HG03280 (cell line): ENCODE data around the gene AURKA.
"Not testable (repeated sequence)": the region's sequence is repeated elsewhere in the genome, so short reads cannot be mapped to it uniquely, and the experiment has no call there.

ENCODE experiments used
- ATAC-seq: cut with Tn5 transposase; IDR thresholded peaks from one replicate; pipeline ENCODE4 v1.9.1; 2021; ENCODE audit warnings: mild to moderate bottlenecking, moderate library complexity; ENCODE audit not compliant: unreplicated experiment

Gene AURKA

GRCh38 chr20:56360133-56360907 lies 31.7 kb downstream of the AURKA start:
- ATAC-seq: no peak

GRCh38 chr20:56359212-56360132 lies 32.5 kb downstream of the AURKA start:
- peak; percentile 17 for ATAC-seq

- peak; percentile 96 for ATAC-seq
Observed at GRCh38 chr20:56358600-56359211, 33.3 kb downstream of the AURKA start, which contains the start of gene FAM210B. Gene FAM210B (plus strand): TSS chr20:56358974. CDS start chr20:56359006, 32 bp downstream.

DNA sequence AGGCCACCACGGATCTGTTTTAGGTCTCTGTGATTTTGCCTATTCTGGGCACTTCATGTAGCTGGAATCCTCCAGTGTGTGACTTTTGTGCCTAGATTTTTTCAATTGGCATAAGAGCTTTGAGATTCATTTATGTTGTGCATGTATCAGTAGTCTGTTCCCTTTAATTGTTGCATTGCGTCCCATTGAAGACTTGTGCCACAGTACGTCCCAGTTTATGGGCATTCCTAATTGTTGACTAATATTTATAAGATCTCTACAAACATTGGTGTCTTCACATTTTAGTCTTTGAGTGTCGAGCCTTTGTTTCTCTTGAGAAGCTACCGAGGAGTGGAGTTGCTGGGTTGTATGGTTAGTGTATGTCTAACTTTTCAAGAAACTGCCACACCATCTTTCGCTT lies 33.9 kb downstream of the AURKA start:
- no peak for ATAC-seq

- ATAC-seq: no peak
Observed at GRCh38 chr20:56353356-56353755, 38.7 kb downstream of the AURKA start.

DNA sequence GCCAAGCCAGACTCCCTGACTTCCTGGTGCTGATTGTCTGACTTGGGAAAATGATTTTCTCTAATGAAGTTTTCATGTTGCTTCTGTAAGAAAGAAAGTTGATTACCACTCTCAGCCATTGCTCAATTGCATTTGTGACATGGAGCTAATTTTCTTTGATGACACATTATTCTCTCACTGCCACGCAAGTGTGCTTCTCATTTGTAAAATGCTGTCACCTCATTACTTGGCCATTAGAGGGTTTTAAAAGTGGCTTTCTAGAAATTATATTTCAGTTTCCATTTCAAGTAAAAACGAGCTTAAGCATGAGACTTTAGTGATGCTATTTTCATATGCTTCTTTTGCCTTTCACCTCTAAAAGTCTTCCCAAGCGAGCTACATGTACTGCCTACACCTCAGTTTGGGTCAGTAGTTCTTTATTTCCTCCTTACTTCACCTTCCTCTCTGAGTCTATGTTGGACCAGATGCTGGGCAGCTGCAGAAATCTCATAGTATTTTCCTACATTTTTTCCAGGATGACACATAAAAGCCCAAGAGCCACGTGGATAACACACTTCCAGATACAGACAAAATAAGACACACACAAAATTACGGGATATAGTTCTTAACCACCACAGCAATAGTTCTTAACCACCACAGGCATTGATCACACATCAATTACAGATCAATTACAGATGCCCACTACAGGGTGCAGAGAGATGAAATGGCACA lies 39.5 kb downstream of the AURKA start:
- ATAC-seq: no peak

DNA sequence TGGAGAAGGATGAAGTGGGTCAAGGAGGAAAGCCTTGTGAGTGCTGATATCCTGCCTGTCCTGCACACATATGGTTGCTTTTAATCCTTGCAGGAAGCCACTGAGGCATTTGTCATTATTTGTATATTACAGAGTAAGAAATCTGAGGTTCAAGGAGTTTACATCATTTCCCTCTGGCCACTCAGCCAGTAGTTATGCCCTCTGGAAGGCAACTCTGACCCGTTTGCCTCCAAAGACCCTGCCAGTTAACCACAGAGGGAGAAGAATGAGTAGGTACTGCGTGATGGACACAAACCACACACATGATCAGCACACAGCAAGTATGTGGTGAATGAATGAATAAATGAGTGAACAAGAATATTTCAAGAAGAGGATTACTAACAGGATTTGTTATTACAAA lies 41.2 kb downstream of the AURKA start:
- ATAC-seq: no peak

- no peak for ATAC-seq
Observed at GRCh38 chr20:56348746-56349145, 43.3 kb downstream of the AURKA start.

- no peak for ATAC-seq
Observed at GRCh38 chr20:56348305-56348693, 43.7 kb downstream of the AURKA start.

- ATAC-seq: no peak
Observed at GRCh38 chr20:56347628-56348304, 44.2 kb downstream of the AURKA start.

GRCh38 chr20:56345911-56346310 lies 46.1 kb downstream of the AURKA start:
- ATAC-seq: no peak

DNA sequence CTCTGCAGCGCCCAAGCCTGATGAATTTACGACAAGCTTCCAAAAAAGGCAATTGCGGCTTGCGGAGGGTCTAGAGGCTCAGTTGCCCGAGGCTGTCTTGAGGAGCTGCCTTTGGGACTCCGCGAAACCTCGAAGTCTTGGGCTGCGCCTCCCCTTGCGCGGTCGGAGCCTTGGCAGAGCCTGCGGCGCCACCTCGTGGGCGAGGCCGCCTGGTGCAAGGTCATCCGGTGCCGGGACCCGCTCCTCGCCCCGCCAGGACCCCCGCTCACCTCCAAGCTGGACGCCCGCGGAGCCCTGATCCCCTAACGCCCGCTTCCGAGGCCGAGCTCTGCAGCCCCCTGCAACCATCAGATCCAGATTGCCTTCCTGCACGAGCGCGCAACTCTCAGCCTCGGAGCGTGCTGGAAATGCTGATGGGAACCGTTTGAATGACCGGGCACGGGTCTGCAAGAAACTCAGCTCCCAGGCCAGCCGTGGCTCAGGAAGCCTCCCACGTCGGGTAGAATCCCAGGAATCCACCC lies 48.1 kb downstream of the AURKA start:
- no peak for ATAC-seq

- no peak for ATAC-seq
Observed at GRCh38 chr20:56342783-56343182, 49.2 kb downstream of the AURKA start.

GRCh38 chr20:56336709-56337108 lies 55.3 kb downstream of the AURKA start:
- ATAC-seq: not testable (repeated sequence)

GRCh38 chr20:56328861-56329260 lies 63.2 kb downstream of the AURKA start:
- no peak for ATAC-seq

- no peak for ATAC-seq
Observed at GRCh38 chr20:56324806-56325205, 67.2 kb downstream of the AURKA start.

GRCh38 chr20:56323656-56324055 lies 68.4 kb downstream of the AURKA start:
- ATAC-seq: no peak

GRCh38 chr20:56323206-56323605 lies 68.8 kb downstream of the AURKA start:
- no peak for ATAC-seq

GRCh38 chr20:56322681-56323080 lies 69.3 kb downstream of the AURKA start:
- ATAC-seq: no peak
